HEK293 (cell line): ENCODE results near the gene KSR1.

Source experiments
- CTCF ChIA-PET: fragments of 350-600 bp; formaldehyde crosslinking; extraction: SDS; loops from one replicate; lab custom pipeline; 2021; ENCODE audit warnings: antibody characterized with exemption; lab: Yijun Ruan, JAX
- POLR2A ChIA-PET: fragments of 300-600 bp; formaldehyde crosslinking; extraction: SDS; loops from one replicate; lab custom pipeline; 2020; ENCODE audit warnings: antibody characterized with exemption, inconsistent platforms; lab: Yijun Ruan, JAX
- H3K27ac ChIP-seq: fragments of 200-500 bp; sonication (Bioruptor generic); 2 replicates; pipeline ENCODE4 v1.5.1; 2014; ENCODE audit warnings: low read depth, low read length, control low read depth, inconsistent platforms; ENCODE audit errors: extremely low read depth
- H3K36me3 ChIP-seq, 2 experiments: fragments of 200-500 bp in 1 of 2; sonication (Bioruptor generic) in 1 of 2; 1 replicate in 1 of 2; 2 replicates in 1 of 2; pipeline ENCODE4 v1.5.1; 2014 to 2017; ENCODE audit warnings: inconsistent platforms in 2 of 2, low read length in 2 of 2; ENCODE audit not compliant: control insufficient read depth in 2 of 2, insufficient read depth in 1 of 2
- H3K4me1 ChIP-seq: fragments of 200-500 bp; sonication (Bioruptor generic); 2 replicates; pipeline ENCODE4 v1.5.1; 2014; ENCODE audit warnings: mild to moderate bottlenecking, low read length, inconsistent platforms; ENCODE audit not compliant: control insufficient read depth, insufficient read depth
- H3K4me3 ChIP-seq: 2 replicates; pipeline ENCODE4 v1.5.1; 2011; ENCODE audit warnings: low read depth, mild to moderate bottlenecking, control low read depth, low read length, moderate library complexity
- H3K9me3 ChIP-seq: fragments of 200-500 bp; sonication (Bioruptor generic); 2 replicates; pipeline ENCODE4 v1.5.1; 2014; ENCODE audit warnings: low read depth, low read length, inconsistent platforms; ENCODE audit not compliant: control insufficient read depth, insufficient read depth
- GLIS1 ChIP-seq: fragments of 450-650 bp; formaldehyde crosslinking; IDR thresholded peaks from 2 replicates; pipeline ENCODE4 v1.5.1; 2016; ENCODE audit warnings: missing biosample characterization, missing genetic modification characterization
- HIC1 ChIP-seq: fragments of 450-650 bp; formaldehyde crosslinking; IDR thresholded peaks from 2 replicates; pipeline ENCODE4 v1.5.1; 2016; ENCODE audit warnings: missing biosample characterization, missing genetic modification characterization
- HOXC10 ChIP-seq: sonication (generic); formaldehyde crosslinking; IDR thresholded peaks from 2 replicates; pipeline ENCODE4 v1.8.1; 2023; ENCODE audit warnings: mild to moderate bottlenecking, missing genetic modification reagents
- IKZF3 ChIP-seq: fragments of 450-650 bp; IDR thresholded peaks from 2 replicates; pipeline ENCODE4 v1.5.0; 2018; ENCODE audit warnings: missing biosample characterization, mild to moderate bottlenecking, missing genetic modification characterization, moderate library complexity
- PRDM1 ChIP-seq: fragments of 450-650 bp; formaldehyde crosslinking; IDR thresholded peaks from 2 replicates; pipeline ENCODE4; 2016; ENCODE audit warnings: missing biosample characterization, missing genetic modification characterization
- PRDM4 ChIP-seq: fragments of 450-650 bp; formaldehyde crosslinking; IDR thresholded peaks from 2 replicates; pipeline ENCODE4 v1.5.1; 2017; ENCODE audit warnings: missing biosample characterization, missing genetic modification characterization
- SCRT2 ChIP-seq: fragments of 450-650 bp; formaldehyde crosslinking; IDR thresholded peaks from 2 replicates; pipeline ENCODE4 v1.5.1; 2016; ENCODE audit warnings: missing biosample characterization, missing genetic modification characterization
- YY2 ChIP-seq: fragments of 450-650 bp; formaldehyde crosslinking; IDR thresholded peaks from 2 replicates; pipeline ENCODE4 v1.5.1; 2016; ENCODE audit warnings: missing biosample characterization, missing genetic modification characterization
- ZBTB17 ChIP-seq: fragments of 450-650 bp; formaldehyde crosslinking; IDR thresholded peaks from 2 replicates; pipeline ENCODE4 v1.5.1; 2016; ENCODE audit warnings: missing biosample characterization, missing genetic modification characterization
- ZBTB20 ChIP-seq: fragments of 450-650 bp; formaldehyde crosslinking; IDR thresholded peaks from 2 replicates; pipeline ENCODE4 v1.5.1; 2016; ENCODE audit warnings: missing biosample characterization, missing genetic modification characterization
- ZFP41 ChIP-seq: fragments of 450-650 bp; formaldehyde crosslinking; IDR thresholded peaks from 2 replicates; pipeline ENCODE4 v1.5.1; 2016; ENCODE audit warnings: missing biosample characterization, missing genetic modification characterization, borderline replicate concordance
- ZFP69B ChIP-seq: fragments of 450-650 bp; formaldehyde crosslinking; IDR thresholded peaks from 2 replicates; pipeline ENCODE4 v1.5.1; 2016; ENCODE audit warnings: missing biosample characterization, missing genetic modification characterization
- ZIC2 ChIP-seq: fragments of 450-650 bp; formaldehyde crosslinking; IDR thresholded peaks from 2 replicates; pipeline ENCODE4 v1.5.1; 2016; ENCODE audit warnings: missing biosample characterization, missing genetic modification characterization
- ZNF184 ChIP-seq: fragments of 450-650 bp; IDR thresholded peaks from 2 replicates; pipeline ENCODE4 v1.5.1; 2018; ENCODE audit warnings: missing biosample characterization, mild to moderate bottlenecking, missing genetic modification characterization
- ZNF19 ChIP-seq: fragments of 450-650 bp; formaldehyde crosslinking; IDR thresholded peaks from 2 replicates; pipeline ENCODE4; 2016; ENCODE audit warnings: missing biosample characterization, missing genetic modification characterization, low read depth
- ZNF214 ChIP-seq: fragments of 450-650 bp; formaldehyde crosslinking; IDR thresholded peaks from 2 replicates; pipeline ENCODE4 v1.5.1; 2017; ENCODE audit warnings: missing biosample characterization, mild to moderate bottlenecking, missing genetic modification characterization, borderline replicate concordance
- ZNF223 ChIP-seq: fragments of 450-650 bp; formaldehyde crosslinking; IDR thresholded peaks from 2 replicates; pipeline ENCODE4 v1.5.1; 2016; ENCODE audit warnings: missing biosample characterization, missing genetic modification characterization
- ZNF239 ChIP-seq: fragments of 450-650 bp; formaldehyde crosslinking; IDR thresholded peaks from 2 replicates; pipeline ENCODE4 v1.5.1; 2016; ENCODE audit warnings: missing biosample characterization, missing genetic modification characterization
- ZNF341 ChIP-seq: fragments of 450-650 bp; formaldehyde crosslinking; IDR thresholded peaks from 2 replicates; pipeline ENCODE4; 2016; ENCODE audit warnings: low read depth, missing biosample characterization, missing genetic modification characterization
- ZNF366 ChIP-seq: fragments of 450-650 bp; formaldehyde crosslinking; conservative IDR thresholded peaks from 2 replicates; pipeline ENCODE4 v1.5.1; 2016; ENCODE audit warnings: missing biosample characterization, missing genetic modification characterization
- ZNF394 ChIP-seq: fragments of 450-650 bp; formaldehyde crosslinking; IDR thresholded peaks from 2 replicates; pipeline ENCODE4 v1.5.1; 2016; ENCODE audit warnings: missing biosample characterization, missing genetic modification characterization, mild to moderate bottlenecking, moderate library complexity, borderline replicate concordance
- ZNF513 ChIP-seq: fragments of 450-650 bp; IDR thresholded peaks from 2 replicates; pipeline ENCODE4 v1.5.1; 2018; ENCODE audit warnings: missing biosample characterization, missing genetic modification characterization
- ZNF600 ChIP-seq: fragments of 450-650 bp; formaldehyde crosslinking; IDR thresholded peaks from 2 replicates; pipeline ENCODE4 v1.5.1; 2016; ENCODE audit warnings: missing biosample characterization, missing genetic modification characterization
- ZNF629 ChIP-seq: fragments of 450-650 bp; formaldehyde crosslinking; IDR thresholded peaks from 2 replicates; pipeline ENCODE4 v1.5.1; 2017; ENCODE audit warnings: missing biosample characterization, missing genetic modification characterization
- ZNF777 ChIP-seq: fragments of 450-650 bp; formaldehyde crosslinking; IDR thresholded peaks from 2 replicates; pipeline ENCODE4 v1.5.1; 2017; ENCODE audit warnings: missing biosample characterization, missing genetic modification characterization, borderline replicate concordance
- ZNF843 ChIP-seq: fragments of 450-650 bp; formaldehyde crosslinking; IDR thresholded peaks from 2 replicates; pipeline ENCODE4 v1.5.1; 2016; ENCODE audit warnings: missing biosample characterization, missing genetic modification characterization
- ZSCAN16 ChIP-seq: fragments of 450-650 bp; formaldehyde crosslinking; IDR thresholded peaks from 2 replicates; pipeline ENCODE4 v1.5.1; 2016; ENCODE audit warnings: missing biosample characterization, missing genetic modification characterization

KSR1 gene

GRCh38 chr17:27525836-27526603, 69.8 kb downstream of the KSR1 start:
- TF ChIP-seq ZNF600 (tag by site-specific recombination) (no peak), ZNF239 (tag by site-specific recombination) (no peak), PRDM1 (tag by site-specific recombination) (peak; percentile 62; the same call in 1 of the 2 replicates), ZBTB20 (tag by site-specific recombination) (no peak), ZNF223 (tag by site-specific recombination) (no peak), ZNF366 (tag by site-specific recombination) (peak; percentile 79), ZNF513 (no peak), ZSCAN16 (tag by site-specific recombination) (no peak), YY2 (tag by site-specific recombination) (no peak), PRDM4 (tag by site-specific recombination) (no peak), ZNF777 (tag by site-specific recombination) (no peak), ZNF184 (no peak), ZNF19 (tag by site-specific recombination) (no peak), ZNF214 (tag by site-specific recombination) (no peak), ZFP69B (no peak), HOXC10 (CRISPR knock-in tag) (no peak), ZIC2 (no peak)
- POLR2A ChIA-PET = interaction anchor here (0.8 to 1.5 kb wide), 2 partner anchors 9 to 14 kb away, joined by 3 to 7 read pairs; no protein-coding TSS in a partner anchor
- no peak overlapping the region for H3K27ac ChIP-seq
- H3K4me3 ChIP-seq = no peak overlapping the region
- no peaks in the 10 kb centered on the region for H3K9me3 ChIP-seq
- CTCF ChIA-PET = interaction anchor here (0.6 to 1.2 kb wide), 3 partner anchors 8 to 320 kb away, joined by 3 to 10 read pairs (median 3); no protein-coding TSS in a partner anchor
- no peaks in the 10 kb centered on the region for H3K36me3 ChIP-seq
- peaks cover 20% of the 10 kb centered on the region for H3K4me1 ChIP-seq

- Histone ChIP-seq H3K27ac (no peak overlapping the region), H3K4me3 (no peak overlapping the region), H3K9me3 (no peaks in the 10 kb centered on the region), H3K4me1 (peaks cover 21% of the 10 kb centered on the region), H3K36me3 (no peaks in the 10 kb centered on the region)
- ChIA-PET CTCF (interaction anchor here (0.6 to 1.5 kb wide), 2 partner anchors 11 to 19 kb away, joined by 3 to 4 read pairs; no protein-coding TSS in a partner anchor), POLR2A (interaction anchor here (0.6 to 1.5 kb wide), 2 partner anchors 14 to 97 kb away, joined by 5 to 7 read pairs; no protein-coding TSS in a partner anchor)
- TF ChIP-seq ZFP41 (tag by site-specific recombination) (no peak), GLIS1 (tag by site-specific recombination) (no peak), ZNF394 (tag by site-specific recombination) (peak; percentile 78; the same call in 1 of the 2 replicates), SCRT2 (0 out of 2 replicates have a peak, but pooled peaks have one; percentile 20), ZBTB17 (tag by site-specific recombination) (0 out of 2 replicates have a peak, but pooled peaks have one; percentile 17), HIC1 (tag by site-specific recombination) (no peak), ZNF341 (tag by site-specific recombination) (peak; percentile 80), ZNF629 (0 out of 2 replicates have a peak, but pooled peaks have one; percentile 11), IKZF3 (tag by site-specific recombination) (0 out of 2 replicates have a peak, but pooled peaks have one; percentile 33), ZIC2 (peak; percentile 70), ZNF843 (tag by site-specific recombination) (no peak), ZNF239 (tag by site-specific recombination) (no peak)
Observed at GRCh38 chr17:27526604-27527002, 70.4 kb downstream of the KSR1 start.
